HepG2 (cell line): ENCODE results near the gene SIK2. TPM values are rescaled to one million over a fixed set of nuclear protein-coding genes. Genes with fewer than 3 reads are reported as not detected.
A peak's percentile ranks its signal among the peaks of the same experiment; 100 is the strongest.

Experiments
- CCAR2 ChIP-seq: fragments of 200-400 bp; formaldehyde crosslinking; optimal IDR thresholded peaks from 2 replicates; pipeline ENCODE3; 2018; ENCODE audit warnings: low read depth, mild to moderate bottlenecking, low read length, moderate library complexity
- FOXP1 ChIP-seq, 2 experiments: fragments of 450-650 bp in 1 of 2; IDR thresholded peaks; 2 replicates each; pipeline ENCODE4 v1.6.1; 2017 to 2018; ENCODE audit warnings: antibody characterized with exemption in 1 of 2
- HNRNPLL ChIP-seq: fragments of 200-400 bp; formaldehyde crosslinking; IDR thresholded peaks from 2 replicates; pipeline ENCODE4 v1.6.1; 2017; ENCODE audit warnings: mild to moderate bottlenecking, low read depth, low read length; ENCODE audit not compliant: poor library complexity, severe bottlenecking
- MED1 ChIP-seq: sonication (generic); formaldehyde crosslinking; IDR thresholded peaks from 2 replicates; pipeline ENCODE4 v1.4.0; 2020; ENCODE audit warnings: missing genetic modification reagents
- NFATC3 ChIP-seq: sonication (generic); formaldehyde crosslinking; IDR thresholded peaks from 2 replicates; pipeline ENCODE4 v1.5.1; 2020; ENCODE audit warnings: mild to moderate bottlenecking, missing genetic modification reagents
- NFRKB ChIP-seq: fragments of 450-650 bp; IDR thresholded peaks from 2 replicates; pipeline ENCODE4 v1.6.1; 2017
- RBFOX2 ChIP-seq: fragments of 200-400 bp; formaldehyde crosslinking; IDR thresholded peaks from 2 replicates; pipeline ENCODE4 v1.6.1; 2017; ENCODE audit warnings: low read depth, mild to moderate bottlenecking, low read length
- SALL2 ChIP-seq: sonication (generic); formaldehyde crosslinking; IDR thresholded peaks from 2 replicates; pipeline ENCODE4 v1.8.1; 2023; ENCODE audit warnings: mild to moderate bottlenecking, missing genetic modification reagents, inconsistent platforms
- ZFAT ChIP-seq: sonication (generic); formaldehyde crosslinking; conservative IDR thresholded peaks from 2 replicates; pipeline ENCODE4 v1.8.1; 2023; ENCODE audit warnings: missing genetic modification reagents, inconsistent platforms
- ZNF121 ChIP-seq: sonication (generic); formaldehyde crosslinking; IDR thresholded peaks from 2 replicates; pipeline ENCODE4 v1.5.0; 2020; ENCODE audit warnings: mild to moderate bottlenecking, missing genetic modification reagents
- ZNF446 ChIP-seq: sonication (generic); formaldehyde crosslinking; IDR thresholded peaks from 2 replicates; pipeline ENCODE4 v1.5.0; 2020; ENCODE audit warnings: mild to moderate bottlenecking, missing genetic modification reagents
- ZNF589 ChIP-seq: sonication (generic); formaldehyde crosslinking; conservative IDR thresholded peaks from 2 replicates; pipeline ENCODE4 v1.8.0; 2022; ENCODE audit warnings: mild to moderate bottlenecking, moderate library complexity, missing genetic modification reagents
- ZNF776 ChIP-seq: sonication (generic); formaldehyde crosslinking; IDR thresholded peaks from 2 replicates; pipeline ENCODE4 v1.4.0; 2020; ENCODE audit warnings: mild to moderate bottlenecking, missing genetic modification reagents
- ZSCAN25 ChIP-seq: sonication (generic); formaldehyde crosslinking; IDR thresholded peaks from 2 replicates; pipeline ENCODE4 v1.8.0; 2022; ENCODE audit warnings: mild to moderate bottlenecking, missing genetic modification reagents
- polyA plus RNA-seq, 8 experiments: library from polyadenylated mRNA; depleted of rRNA in 3 of 8; stranded (reverse) in 7 of 8; unstranded in 1 of 8; fragments of >200 nt; fragmentation: Illumina TruSeq in 4 of 8; extraction: Trizol in 4 of 8; gene quantifications; 2 replicates each; pipeline versions ENCODE4 v1.2.1 to v1.2.3, GENCODE V29; 2011 to 2016; ENCODE audit warnings: low read depth in 4 of 8, missing spikeins in 1 of 8, mixed read lengths in 1 of 8; ENCODE audit not compliant: insufficient read depth in 1 of 8
- total RNA-seq, 5 experiments: library from RNA; depleted of rRNA; stranded (reverse); fragments of >200 nt; fragmentation: Illumina TruSeq; extraction: Trizol; gene quantifications; 2 replicates each; pipeline ENCODE4 v1.2.3, GENCODE V29; 2016; ENCODE audit warnings: low read depth in 1 of 5
- TF ChIP-seq, protein P1 (sequence below): sonication (generic); formaldehyde crosslinking; IDR thresholded peaks from 2 replicates; pipeline ENCODE4 v1.4.0; 2020; ENCODE audit warnings: missing genetic modification reagents, borderline replicate concordance
- TF ChIP-seq, protein P2 (sequence below): sonication (generic); formaldehyde crosslinking; IDR thresholded peaks from 2 replicates; pipeline ENCODE4 v1.4.0; 2020; ENCODE audit warnings: missing genetic modification reagents
- TF ChIP-seq, protein P3 (sequence below): sonication (generic); formaldehyde crosslinking; IDR thresholded peaks from 2 replicates; pipeline ENCODE4 v1.4.0; 2020; ENCODE audit warnings: missing genetic modification reagents, mild to moderate bottlenecking, borderline replicate concordance
- TF ChIP-seq, protein P4 (sequence below): sonication (generic); formaldehyde crosslinking; IDR thresholded peaks from 2 replicates; pipeline ENCODE4 v1.5.0; 2020; ENCODE audit warnings: mild to moderate bottlenecking, missing genetic modification reagents
- TF ChIP-seq, protein P5 (sequence below): sonication (generic); formaldehyde crosslinking; IDR thresholded peaks from 2 replicates; pipeline ENCODE4 v1.4.0; 2020; ENCODE audit warnings: mild to moderate bottlenecking, missing genetic modification reagents

The SIK2 gene
- total and polyA plus RNA-seq, 2 of the 13 experiments (the other 11 are each of a cell fraction or from before 2014, with no cell fraction given) = 8.1 to 15.4 TPM

DNA sequence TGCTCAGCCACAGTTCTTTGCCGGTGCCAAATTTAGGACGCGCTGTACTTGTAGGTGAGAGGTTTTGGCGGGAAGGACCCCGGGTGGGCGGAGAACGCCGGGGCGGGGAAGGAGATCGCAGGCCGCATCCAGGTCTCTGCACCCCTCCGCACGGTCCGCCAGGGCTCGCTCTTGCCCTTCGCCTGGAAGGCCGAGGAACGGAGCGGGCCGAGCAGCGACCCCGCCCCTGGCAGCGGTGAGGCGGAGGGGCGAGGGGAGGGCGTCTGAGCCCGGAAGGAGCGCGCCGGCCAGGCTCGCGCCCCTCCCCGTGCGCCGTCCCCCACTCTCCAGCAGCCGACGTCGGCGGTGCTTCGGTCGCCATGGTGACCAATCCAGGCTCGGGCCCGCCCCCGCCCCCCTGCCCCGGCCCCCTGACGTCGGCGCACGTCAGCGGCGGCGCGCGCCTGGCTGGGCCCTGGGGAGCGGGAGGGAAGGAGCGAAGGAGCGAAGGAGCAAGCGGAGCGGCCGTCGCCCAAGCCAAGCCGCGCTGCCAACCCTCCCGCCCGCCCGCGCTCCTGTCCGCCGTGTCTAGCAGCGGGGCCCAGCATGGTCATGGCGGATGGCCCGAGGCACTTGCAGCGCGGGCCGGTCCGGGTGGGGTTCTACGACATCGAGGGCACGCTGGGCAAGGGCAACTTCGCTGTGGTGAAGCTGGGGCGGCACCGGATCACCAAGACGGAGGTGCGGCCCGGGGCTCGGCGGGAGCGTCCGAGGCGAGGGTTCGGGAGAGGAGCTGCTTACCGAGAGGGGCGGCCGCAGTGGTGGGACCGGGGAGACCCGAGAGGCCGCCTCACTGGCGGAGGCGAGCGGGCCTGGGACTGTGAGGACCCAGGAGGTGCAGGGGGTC, at the start of gene SIK2 (continued):
- TF ChIP-seq, protein P1, sequence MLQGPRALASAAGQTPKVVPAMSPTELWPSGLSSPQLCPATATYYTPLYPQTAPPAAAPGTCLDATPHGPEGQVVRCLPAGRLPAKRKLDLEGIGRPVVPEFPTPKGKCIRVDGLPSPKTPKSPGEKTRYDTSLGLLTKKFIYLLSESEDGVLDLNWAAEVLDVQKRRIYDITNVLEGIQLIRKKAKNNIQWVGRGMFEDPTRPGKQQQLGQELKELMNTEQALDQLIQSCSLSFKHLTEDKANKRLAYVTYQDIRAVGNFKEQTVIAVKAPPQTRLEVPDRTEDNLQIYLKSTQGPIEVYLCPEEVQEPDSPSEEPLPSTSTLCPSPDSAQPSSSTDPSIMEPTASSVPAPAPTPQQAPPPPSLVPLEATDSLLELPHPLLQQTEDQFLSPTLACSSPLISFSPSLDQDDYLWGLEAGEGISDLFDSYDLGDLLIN (CRISPR knock-in tag) = 0 out of 2 replicates have a peak, but pooled peaks have one; percentile 78
- TF ChIP-seq ZNF446 (CRISPR knock-in tag) (no peak), ZSCAN25 (CRISPR knock-in tag) (peak; percentile 100), CCAR2 (no peak), ZNF776 (no peak), MED1 (CRISPR knock-in tag) (peak; percentile 74; the same call in 1 of the 2 replicates), FOXP1 (IDR thresholded peaks at IDR 0.05) (no peak), FOXP1 (CRISPR knock-in tag; IDR thresholded peaks at IDR 0.05) (no peak), NFATC3 (CRISPR knock-in tag) (no peak), ZNF589 (CRISPR knock-in tag) (no peak), NFRKB (no peak), RBFOX2 (peak; percentile 78), SALL2 (peak; percentile 47; the same call in 1 of the 2 replicates), ZNF121 (no peak; the same call in 1 of the 2 replicates), ZFAT (CRISPR knock-in tag) (no peak), HNRNPLL (peak; percentile 40)
- TF ChIP-seq, protein P2, sequence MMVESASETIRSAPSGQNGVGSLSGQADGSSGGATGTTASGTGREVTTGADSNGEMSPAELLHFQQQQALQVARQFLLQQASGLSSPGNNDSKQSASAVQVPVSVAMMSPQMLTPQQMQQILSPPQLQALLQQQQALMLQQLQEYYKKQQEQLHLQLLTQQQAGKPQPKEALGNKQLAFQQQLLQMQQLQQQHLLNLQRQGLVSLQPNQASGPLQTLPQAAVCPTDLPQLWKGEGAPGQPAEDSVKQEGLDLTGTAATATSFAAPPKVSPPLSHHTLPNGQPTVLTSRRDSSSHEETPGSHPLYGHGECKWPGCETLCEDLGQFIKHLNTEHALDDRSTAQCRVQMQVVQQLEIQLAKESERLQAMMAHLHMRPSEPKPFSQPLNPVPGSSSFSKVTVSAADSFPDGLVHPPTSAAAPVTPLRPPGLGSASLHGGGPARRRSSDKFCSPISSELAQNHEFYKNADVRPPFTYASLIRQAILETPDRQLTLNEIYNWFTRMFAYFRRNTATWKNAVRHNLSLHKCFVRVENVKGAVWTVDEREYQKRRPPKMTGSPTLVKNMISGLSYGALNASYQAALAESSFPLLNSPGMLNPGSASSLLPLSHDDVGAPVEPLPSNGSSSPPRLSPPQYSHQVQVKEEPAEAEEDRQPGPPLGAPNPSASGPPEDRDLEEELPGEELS (CRISPR knock-in tag) = peak; percentile 42; the same call in 1 of the 2 replicates
- TF ChIP-seq, protein P3, sequence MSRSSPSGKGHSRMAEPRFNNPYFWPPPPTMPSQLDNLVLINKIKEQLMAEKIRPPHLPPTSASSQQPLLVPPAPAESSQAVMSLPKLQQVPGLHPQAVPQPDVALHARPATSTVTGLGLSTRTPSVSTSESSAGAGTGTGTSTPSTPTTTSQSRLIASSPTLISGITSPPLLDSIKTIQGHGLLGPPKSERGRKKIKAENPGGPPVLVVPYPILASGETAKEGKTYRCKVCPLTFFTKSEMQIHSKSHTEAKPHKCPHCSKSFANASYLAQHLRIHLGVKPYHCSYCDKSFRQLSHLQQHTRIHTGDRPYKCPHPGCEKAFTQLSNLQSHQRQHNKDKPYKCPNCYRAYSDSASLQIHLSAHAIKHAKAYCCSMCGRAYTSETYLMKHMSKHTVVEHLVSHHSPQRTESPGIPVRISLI (CRISPR knock-in tag) = no peak
- TF ChIP-seq, protein P4, sequence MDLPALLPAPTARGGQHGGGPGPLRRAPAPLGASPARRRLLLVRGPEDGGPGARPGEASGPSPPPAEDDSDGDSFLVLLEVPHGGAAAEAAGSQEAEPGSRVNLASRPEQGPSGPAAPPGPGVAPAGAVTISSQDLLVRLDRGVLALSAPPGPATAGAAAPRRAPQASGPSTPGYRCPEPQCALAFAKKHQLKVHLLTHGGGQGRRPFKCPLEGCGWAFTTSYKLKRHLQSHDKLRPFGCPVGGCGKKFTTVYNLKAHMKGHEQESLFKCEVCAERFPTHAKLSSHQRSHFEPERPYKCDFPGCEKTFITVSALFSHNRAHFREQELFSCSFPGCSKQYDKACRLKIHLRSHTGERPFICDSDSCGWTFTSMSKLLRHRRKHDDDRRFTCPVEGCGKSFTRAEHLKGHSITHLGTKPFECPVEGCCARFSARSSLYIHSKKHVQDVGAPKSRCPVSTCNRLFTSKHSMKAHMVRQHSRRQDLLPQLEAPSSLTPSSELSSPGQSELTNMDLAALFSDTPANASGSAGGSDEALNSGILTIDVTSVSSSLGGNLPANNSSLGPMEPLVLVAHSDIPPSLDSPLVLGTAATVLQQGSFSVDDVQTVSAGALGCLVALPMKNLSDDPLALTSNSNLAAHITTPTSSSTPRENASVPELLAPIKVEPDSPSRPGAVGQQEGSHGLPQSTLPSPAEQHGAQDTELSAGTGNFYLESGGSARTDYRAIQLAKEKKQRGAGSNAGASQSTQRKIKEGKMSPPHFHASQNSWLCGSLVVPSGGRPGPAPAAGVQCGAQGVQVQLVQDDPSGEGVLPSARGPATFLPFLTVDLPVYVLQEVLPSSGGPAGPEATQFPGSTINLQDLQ = no peak
- TF ChIP-seq, protein P5, sequence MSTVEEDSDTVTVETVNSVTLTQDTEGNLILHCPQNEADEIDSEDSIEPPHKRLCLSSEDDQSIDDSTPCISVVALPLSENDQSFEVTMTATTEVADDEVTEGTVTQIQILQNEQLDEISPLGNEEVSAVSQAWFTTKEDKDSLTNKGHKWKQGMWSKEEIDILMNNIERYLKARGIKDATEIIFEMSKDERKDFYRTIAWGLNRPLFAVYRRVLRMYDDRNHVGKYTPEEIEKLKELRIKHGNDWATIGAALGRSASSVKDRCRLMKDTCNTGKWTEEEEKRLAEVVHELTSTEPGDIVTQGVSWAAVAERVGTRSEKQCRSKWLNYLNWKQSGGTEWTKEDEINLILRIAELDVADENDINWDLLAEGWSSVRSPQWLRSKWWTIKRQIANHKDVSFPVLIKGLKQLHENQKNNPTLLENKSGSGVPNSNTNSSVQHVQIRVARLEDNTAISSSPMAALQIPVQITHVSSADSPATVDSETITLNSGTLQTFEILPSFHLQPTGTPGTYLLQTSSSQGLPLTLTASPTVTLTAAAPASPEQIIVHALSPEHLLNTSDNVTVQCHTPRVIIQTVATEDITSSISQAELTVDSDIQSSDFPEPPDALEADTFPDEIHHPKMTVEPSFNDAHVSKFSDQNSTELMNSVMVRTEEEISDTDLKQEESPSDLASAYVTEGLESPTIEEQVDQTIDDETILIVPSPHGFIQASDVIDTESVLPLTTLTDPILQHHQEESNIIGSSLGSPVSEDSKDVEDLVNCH (CRISPR knock-in tag) = no peak
